Omental fat pad (tissue), 4 donors: ENCODE measurements around the gene ZNF800. TPM values are rescaled to one million over a fixed set of nuclear protein-coding genes. Genes with fewer than 3 reads are reported as not detected.

Experiments
- ATAC-seq: fragments of 150-250 bp; one replicate; pipeline ENCODE4 v1.9.1; 2016; ENCODE audit warnings: mild to moderate bottlenecking, moderate library complexity; ENCODE audit not compliant: low FRiP score
- DNase-seq: peaks from one replicate; pipeline ENCODE4 v3.0.0-alpha.2; 2019; ENCODE audit warnings: low spot score
- total RNA-seq, 4 donors: library from RNA; depleted of rRNA; stranded (reverse); fragments of >200 nt; gene quantifications; one replicate each; pipeline ENCODE4 v1.1.0, GENCODE V29; 2016
- TF ChIP-seq, protein P1 (sequence below), 3 donors: fragments of 450-650 bp; IDR thresholded peaks; one replicate each; pipeline ENCODE4 v1.5.1; 2016 to 2017; ENCODE audit warnings: antibody characterized with exemption in 3 of 3, mild to moderate bottlenecking in 3 of 3, moderate library complexity in 2 of 3

Gene ZNF800
- total RNA-seq, 4 donors from 2014 or later, result 28.3 to 47.2 (median 35.8) TPM

GRCh38 chr7:127390186-127390816 lies 2.2 kb downstream of the ZNF800 start:
- ATAC-seq (no peak), DNase-seq (no peak)
- TF ChIP-seq, protein P1, sequence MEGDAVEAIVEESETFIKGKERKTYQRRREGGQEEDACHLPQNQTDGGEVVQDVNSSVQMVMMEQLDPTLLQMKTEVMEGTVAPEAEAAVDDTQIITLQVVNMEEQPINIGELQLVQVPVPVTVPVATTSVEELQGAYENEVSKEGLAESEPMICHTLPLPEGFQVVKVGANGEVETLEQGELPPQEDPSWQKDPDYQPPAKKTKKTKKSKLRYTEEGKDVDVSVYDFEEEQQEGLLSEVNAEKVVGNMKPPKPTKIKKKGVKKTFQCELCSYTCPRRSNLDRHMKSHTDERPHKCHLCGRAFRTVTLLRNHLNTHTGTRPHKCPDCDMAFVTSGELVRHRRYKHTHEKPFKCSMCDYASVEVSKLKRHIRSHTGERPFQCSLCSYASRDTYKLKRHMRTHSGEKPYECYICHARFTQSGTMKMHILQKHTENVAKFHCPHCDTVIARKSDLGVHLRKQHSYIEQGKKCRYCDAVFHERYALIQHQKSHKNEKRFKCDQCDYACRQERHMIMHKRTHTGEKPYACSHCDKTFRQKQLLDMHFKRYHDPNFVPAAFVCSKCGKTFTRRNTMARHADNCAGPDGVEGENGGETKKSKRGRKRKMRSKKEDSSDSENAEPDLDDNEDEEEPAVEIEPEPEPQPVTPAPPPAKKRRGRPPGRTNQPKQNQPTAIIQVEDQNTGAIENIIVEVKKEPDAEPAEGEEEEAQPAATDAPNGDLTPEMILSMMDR (IDR thresholded peaks at IDR 0.05), result no peak

GRCh38 chr7:127389321-127389720 lies 3.2 kb downstream of the ZNF800 start:
- ATAC-seq (no peak), DNase-seq (no peak)
- TF ChIP-seq, protein P1 (IDR thresholded peaks at IDR 0.05), result no peak

DNA sequence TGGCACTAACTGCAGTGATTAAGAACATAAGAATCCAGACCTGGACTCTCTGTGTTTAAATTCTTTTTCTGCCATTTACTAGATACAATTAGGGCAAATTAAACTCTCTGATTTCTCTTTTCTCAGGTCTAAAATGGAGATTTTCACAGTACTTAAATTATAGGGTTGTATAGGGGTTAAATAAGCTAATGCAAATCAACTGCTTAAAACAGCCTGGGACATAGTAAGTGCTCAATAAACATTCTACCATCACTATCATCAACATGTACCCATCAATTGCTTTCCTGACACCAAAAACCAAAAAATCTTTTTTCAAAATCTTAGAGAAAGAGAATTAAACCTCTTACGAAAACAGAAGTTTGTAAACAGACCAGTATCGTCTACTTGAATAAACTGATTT lies 4.5 kb downstream of the ZNF800 start:
- DNase-seq, result no peak
- TF ChIP-seq, protein P1 (IDR thresholded peaks at IDR 0.05), result no peak
- no peak for ATAC-seq

- ATAC-seq (no peak), DNase-seq (no peak)
- TF ChIP-seq, protein P1 (IDR thresholded peaks at IDR 0.05), result no peak
Measured at GRCh38 chr7:127383123-127383835, 9.2 kb downstream of the ZNF800 start.

DNA sequence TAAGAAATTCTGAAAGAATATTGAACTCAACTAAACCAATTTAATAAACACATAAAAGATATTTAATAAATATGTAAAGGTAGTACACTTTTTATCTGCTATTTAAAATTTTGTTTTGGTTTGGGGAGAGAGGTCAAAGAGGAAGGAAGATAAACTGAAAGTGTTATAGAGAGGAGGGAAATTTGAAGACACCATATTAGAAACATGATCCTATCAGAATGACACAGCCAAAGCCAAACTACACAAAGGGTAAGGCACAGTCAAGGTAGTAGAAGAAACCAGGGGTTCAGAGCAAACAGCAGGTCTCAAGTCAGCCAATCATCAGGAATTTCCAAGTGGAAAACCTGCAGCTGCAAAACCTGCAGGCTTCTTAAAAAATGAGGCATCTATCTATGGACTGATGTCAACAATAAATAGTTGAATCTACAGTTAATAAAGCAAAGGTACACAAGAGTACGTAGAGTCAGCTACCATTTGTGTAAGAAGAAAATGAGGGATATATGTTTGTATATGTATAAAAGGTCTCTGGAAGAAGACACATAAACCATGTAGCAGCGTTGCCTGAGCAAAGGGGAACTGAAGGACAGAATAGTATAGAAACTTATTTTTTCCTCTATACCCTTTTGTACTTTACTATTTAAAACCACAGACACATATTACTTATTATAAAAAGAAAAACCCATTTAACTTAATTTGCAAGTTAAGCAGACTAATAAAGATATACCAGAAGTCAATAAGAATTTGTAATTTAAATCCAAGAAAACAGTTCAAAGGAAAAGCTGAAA lies 10.0 kb downstream of the ZNF800 start:
- DNase-seq, result no peak
- ATAC-seq, result no peak
- TF ChIP-seq, protein P1 (IDR thresholded peaks at IDR 0.05), result no peak

DNA sequence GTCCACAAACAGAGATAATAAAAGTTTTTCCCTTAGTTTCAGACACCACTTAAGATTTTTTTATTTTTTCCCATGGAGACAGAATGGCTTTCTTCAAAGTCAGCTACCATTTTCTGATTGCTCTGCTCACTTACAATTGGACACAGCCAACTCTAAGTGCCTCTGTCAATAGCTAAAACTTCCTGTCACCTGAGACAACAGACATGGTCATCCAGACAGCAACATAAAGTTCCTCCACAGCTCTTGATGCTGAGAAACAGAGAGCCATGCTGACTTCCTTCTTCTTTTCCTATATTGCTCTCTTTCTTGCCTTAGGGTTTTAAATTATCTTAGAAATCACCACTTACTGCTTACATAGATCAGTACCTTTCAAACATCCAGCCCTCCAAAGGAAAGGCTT lies 12.0 kb downstream of the ZNF800 start:
- TF ChIP-seq, protein P1 (IDR thresholded peaks at IDR 0.05), result no peak
- DNase-seq (no peak), ATAC-seq (no peak)
